Measurements from ENCODE around the gene ENDOV.

The ENDOV gene

DNA sequence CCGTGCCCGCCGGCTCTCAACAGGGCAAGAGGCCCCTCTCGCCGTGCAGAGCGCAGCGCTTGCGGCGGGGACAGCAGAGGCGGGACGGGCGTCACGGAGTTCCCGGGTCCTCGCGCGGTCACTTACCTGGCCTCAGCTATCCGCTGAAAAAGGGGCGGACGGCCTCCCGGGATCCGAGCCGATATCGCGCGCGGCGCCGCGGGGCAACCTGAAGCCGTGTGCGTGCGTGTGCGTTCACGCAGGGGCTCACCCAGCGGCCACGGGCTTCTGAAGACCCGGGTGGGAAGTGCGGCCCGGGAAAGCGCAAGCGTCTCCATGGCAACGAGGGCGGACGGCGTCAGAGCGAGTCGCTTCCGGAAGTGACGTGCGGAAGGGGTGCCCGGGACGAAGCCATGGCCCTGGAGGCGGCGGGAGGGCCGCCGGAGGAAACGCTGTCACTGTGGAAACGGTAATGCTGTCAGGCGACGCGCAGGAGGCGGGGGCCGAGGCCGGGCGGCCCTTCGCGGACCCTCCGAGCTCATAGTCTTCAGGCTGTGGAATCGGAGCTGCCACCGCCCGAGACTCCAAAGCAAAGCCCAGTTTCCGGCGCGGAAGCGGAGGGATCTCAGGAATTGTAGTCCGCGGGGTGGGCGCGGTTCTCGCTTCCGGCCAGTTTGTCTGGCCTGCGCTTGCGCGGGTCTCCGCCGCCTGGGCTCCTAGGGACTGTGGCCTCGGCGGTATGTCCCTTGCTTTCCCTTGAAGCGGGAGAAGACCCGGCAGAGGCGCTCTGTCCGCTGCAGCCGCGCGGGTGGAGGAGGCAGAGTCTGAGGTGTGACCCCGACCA, at the start of gene ENDOV:
Gene ENDOV (plus strand): TSS at position 365 of the 823 bp plus-strand sequence. CDS start 28 bp downstream, at position 393.
- TF ChIP-seq ZNF274 (IDR thresholded peaks at IDR 0.05; ENCODE audit: low read depth, low read length): no peak

DNA sequence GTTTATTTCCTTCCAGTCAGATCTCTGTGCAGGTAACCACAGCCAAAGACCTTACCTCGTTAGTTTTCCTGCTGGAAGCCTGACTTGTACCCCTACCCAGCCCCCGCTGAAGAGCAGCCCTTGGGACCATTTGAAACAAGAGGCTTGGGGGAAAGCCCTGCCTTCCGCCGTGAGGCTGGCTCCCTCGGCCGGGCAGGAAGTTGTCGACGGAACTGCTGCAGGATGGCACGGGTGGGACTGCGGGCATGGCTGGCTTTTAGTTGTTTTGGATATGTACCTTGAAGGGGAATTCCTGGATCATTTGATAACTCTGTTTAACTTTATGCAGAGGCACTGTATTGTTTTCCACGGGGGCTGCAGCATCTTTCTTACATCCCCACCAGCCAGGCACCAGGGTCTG, 49.0 kb upstream of the ENDOV start:
- H3K4me3 ChIP-seq (ENCODE audit: low read length): no peak overlapping the region
- TF ChIP-seq ZNF274 (IDR thresholded peaks at IDR 0.05; ENCODE audit: low read depth, low read length): no peak

More for the DNA sequence above, at the start of gene ENDOV:
- H3K4me3 ChIP-seq (ENCODE audit: low read length): peak within 1 kb of the TSS; percentile 75

DNA sequence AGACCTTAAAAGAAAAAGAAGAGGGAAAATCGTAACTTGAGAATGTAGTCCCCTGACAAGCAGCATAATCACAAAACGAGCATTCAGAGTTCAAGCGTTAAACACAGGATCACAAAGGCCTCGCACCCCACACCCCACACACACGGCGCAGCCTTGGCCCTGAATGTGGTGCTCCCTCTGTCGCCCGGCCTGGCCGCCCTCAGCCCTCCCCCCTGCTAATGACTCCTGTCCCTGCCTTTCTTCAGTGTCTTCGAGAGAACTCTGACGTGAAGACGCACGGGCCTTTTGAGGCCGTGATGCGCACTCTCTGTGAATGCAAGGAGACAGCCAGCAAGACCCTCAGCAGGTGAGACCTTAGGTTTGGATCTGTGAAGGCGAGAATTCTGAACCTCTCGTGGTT, 47.5 kb upstream of the ENDOV start:
- no peak for TF ChIP-seq ZNF274 (IDR thresholded peaks at IDR 0.05; ENCODE audit: low read depth, low read length)
- no peak overlapping the region for H3K4me3 ChIP-seq (ENCODE audit: low read length)

DNA sequence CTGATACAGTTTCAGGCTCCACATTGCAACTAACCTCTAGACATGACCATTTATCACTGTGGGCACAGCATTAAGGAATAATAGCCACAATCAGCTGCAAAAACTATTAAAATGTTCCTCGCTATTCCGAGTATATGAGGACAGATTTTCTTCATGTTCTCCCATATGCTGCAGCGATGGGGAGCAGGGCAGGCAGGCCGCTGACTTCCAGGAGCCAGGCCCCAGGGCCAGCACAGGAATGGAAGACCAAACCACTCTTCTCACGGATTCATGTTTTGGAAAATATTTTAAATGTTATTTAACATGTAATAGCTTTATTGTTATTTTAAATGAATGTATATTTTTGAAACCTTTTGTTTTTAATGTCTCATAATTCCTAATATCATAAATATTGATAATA, 43.8 kb upstream of the ENDOV start:
- no peak overlapping the region for H3K4me3 ChIP-seq (ENCODE audit: low read length)
- TF ChIP-seq ZNF274 (IDR thresholded peaks at IDR 0.05; ENCODE audit: low read depth, low read length): no peak

DNA sequence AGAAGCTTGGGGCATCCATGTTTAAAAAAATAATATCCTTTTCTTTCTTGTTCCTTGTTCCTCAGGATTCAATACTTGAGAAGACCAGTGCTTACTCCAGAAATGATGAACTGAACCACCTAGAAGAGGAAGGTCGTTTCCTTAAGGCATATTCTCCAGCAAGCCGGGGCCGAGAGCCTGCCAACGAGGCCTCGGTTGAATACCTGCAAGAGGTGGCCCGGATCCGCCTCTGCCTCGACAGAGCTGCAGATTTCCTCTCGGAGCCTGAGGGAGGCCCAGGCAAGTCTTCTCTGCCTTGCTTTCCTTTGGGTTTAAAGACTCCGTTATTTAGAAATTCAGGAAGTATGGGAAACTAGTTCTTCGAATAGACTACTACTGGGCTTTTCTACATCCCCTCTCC, 42.5 kb upstream of the ENDOV start:
- H3K4me3 ChIP-seq (ENCODE audit: low read length): no peak overlapping the region
- TF ChIP-seq ZNF274 (IDR thresholded peaks at IDR 0.05; ENCODE audit: low read depth, low read length): no peak

DNA sequence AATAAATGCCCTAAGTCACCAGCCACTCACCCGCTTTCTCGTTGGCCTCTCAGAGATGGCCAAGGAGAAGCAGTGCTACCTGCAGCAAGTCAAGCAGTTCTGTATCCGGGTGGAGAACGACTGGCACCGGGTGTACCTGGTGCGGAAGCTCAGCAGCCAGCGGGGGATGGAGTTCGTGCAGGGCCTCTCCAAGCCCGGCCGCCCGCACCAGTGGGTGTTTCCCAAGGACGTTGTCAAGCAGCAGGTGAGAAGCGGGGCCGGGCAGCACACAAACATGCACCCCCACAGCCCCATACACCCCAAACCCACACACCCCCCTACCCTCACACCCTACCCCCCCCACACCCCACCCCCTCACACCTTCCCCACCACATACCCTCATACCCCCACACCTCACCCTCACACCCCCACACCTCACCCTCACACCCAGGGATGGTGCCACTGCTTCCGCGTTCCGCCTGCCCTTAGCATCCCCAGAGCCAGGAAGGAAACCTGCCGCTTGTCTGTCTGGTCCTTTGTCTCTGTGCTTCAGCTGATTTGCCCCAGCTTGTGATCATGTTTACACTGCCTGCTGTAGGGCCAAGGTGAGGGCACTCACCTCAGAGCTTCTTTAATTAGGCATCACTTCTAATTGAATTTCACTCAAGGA, 41.9 kb upstream of the ENDOV start:
- H3K4me3 ChIP-seq (ENCODE audit: low read length): no peak overlapping the region
- no peak for TF ChIP-seq ZNF274 (IDR thresholded peaks at IDR 0.05; ENCODE audit: low read depth, low read length)

DNA sequence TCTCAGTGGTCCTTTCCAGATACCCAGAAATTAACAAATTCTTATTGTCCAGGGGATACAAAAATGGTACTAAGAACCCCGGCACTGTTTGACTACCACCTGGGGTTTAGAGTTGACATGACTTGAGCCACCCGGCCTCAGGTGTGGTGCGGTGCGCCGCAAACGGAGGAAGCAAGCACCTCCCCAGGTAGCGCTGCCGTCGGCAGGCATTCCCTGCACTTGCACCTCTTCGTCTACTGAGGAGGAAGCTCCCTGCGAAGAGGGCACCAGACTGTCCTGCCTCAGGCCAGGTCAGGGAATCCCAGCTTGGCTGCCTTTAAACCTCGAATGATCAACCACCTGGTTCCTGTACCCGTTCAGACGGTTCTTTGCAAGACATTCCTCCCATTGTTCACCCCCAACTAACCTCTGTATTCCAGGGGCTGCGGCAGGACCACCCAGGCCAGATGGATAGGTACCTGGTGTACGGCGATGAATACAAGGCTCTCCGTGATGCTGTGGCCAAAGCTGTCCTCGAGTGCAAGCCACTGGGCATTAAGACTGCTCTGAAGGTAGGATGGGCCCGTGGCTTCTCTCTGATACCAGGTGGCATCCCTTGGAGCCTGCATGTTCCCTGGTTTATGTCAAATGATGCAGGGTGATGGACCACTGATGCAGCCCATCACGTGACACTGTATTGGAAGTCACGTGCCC, 40.8 kb upstream of the ENDOV start:
- TF ChIP-seq ZNF274 (IDR thresholded peaks at IDR 0.05; ENCODE audit: low read depth, low read length): no peak

DNA sequence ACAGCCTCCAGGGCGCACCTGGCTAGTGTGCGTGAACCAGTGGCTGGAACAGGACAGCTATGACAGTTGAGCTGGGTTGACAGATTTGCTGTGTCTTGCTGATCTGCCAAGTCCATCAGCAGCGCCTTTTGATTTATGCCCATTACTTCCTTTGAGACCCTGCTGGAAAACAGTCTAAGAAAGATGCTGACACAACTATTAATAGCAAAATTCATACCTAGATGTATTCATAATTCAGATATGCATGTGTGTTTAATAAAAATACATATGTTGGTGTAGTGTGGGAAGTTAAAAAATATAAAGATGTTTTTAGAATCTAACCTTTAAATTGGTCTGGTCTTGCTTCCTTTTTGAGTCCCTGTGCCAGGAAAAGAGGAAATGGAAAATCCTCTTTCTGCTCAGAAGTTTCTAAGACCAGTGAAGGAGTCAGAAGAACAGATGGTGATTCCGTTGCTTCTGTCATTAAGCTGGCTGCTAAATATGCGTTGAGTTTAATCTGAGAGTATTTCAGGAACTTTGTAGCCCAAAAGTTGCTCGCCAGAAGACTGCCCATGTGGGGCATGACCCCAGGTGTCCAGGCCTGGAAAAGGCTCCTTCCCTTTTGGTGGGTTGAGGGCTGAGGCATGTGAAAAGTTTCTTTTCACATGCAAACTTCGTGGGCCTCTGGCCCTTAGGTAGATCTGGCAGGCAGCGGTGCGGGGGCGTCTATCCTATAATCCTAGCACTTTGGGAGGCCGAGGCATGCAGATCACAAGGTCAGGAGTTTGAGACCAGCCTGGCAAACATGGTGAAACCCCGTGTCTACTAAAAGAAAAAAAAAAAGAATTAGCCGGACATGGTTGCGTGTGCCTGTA, 40.0 kb upstream of the ENDOV start:
- no peak overlapping the region for H3K4me3 ChIP-seq (ENCODE audit: low read length)
- no peak for TF ChIP-seq ZNF274 (IDR thresholded peaks at IDR 0.05; ENCODE audit: low read depth, low read length)

More for the DNA sequence above, 40.8 kb upstream of the ENDOV start:
- H3K4me3 ChIP-seq (ENCODE audit: low read length): no peak overlapping the region

DNA sequence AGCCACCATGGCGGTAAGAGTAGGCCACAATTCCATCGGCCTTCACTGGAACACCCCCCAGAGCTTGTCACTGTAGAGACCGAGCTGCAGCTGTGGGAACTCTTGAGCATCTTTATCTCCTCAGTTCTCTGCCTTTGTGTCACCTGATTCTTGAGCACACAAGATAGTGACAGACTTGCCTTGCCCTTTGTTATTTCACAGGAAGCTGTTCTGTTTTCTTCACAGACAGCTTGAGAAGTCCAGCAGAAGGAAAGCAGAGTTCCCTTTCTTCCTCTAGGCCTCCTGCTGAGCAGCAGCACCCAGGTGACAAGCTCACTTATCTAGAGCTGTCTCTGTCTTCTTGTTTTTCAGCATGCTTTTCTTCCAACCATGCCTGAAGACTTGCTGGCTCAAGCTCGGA, 38.4 kb upstream of the ENDOV start:
- no peak overlapping the region for H3K4me3 ChIP-seq (ENCODE audit: low read length)
- no peak for TF ChIP-seq ZNF274 (IDR thresholded peaks at IDR 0.05; ENCODE audit: low read depth, low read length)

DNA sequence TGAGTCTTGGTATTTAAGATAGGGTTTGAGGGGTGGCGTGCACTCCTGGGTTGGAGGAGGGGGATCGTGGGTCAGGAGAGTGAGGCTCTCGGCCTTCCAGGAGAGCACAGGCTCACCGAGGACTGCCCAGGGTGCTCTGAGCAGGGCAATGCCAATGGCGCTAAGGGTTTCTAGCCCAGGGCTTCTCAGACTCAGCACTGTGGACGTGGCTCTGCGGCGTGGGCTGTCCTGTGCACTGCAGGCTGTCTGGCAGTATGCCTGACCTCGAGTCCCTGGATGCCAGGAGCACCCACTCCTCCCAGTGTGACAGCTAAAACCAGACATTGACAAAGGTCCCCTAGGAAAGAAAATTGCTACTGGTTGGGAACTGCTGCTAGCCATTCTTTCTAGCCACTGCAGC, 37.2 kb upstream of the ENDOV start:
- no peak overlapping the region for H3K4me3 ChIP-seq (ENCODE audit: low read length)
- TF ChIP-seq ZNF274 (IDR thresholded peaks at IDR 0.05; ENCODE audit: low read depth, low read length): no peak

DNA sequence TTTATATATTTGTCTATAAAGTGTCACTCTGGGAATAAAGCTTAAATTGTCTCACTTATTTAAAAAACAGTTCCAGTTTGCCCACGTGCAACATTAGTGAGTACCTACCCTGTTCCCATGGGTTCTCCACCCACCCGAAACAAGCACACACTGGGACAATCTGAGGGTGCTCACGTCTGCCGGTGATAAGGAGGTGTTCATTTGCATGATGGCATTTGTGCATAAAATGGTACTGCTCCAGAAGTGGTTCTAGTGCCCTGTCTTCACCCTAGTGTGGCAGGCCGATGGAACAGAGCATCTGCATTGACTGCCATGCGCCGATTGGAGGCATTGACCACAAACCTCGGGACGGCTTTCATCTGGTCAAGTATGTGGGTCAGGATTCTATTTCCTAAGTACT, 35.6 kb upstream of the ENDOV start:
- no peak for TF ChIP-seq ZNF274 (IDR thresholded peaks at IDR 0.05; ENCODE audit: low read depth, low read length)
- no peak overlapping the region for H3K4me3 ChIP-seq (ENCODE audit: low read length)

DNA sequence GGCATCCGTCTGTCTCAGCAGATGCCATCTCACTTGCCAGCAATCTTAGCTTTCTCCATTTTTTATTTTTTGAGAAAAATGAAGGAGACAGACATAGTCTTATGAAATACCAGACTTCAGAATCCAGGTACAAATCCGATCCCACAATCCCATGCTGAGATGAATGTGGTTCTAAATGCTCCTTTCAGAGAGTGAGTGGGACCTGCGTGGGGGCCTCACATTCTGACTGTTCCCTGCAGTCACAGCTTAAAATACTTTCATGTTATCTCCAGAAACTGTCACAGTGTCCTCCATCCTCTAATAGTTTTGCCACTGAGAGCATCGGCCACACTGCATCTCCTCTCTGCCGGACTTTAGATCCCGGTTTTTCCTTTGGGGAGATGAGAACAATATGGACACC, 34.9 kb upstream of the ENDOV start:
- TF ChIP-seq ZNF274 (IDR thresholded peaks at IDR 0.05; ENCODE audit: low read depth, low read length): no peak
- H3K4me3 ChIP-seq (ENCODE audit: low read length): no peak overlapping the region

DNA sequence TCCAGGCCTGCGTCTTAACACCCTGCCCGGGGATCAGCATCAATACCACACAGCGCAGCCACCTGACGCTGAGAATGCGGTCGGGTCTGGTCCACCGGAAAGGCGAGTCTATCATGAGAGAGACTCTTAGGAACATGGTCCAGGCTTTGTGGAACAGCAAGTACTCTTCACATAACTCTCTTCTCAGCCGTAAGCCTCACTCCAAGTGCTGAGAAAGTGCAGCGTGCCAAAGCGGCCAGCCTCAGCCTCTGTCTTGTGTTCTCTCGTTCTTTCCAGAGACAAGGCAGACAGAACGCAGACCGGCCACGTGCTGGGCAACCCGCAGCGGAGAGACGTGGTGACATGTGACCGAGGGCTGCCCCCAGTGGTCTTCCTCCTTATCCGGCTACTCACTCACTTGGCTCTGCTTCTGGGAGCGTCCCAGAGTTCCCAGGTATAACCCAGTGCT, 34.4 kb upstream of the ENDOV start:
- no peak overlapping the region for H3K4me3 ChIP-seq (ENCODE audit: low read length)
- TF ChIP-seq ZNF274 (IDR thresholded peaks at IDR 0.05; ENCODE audit: low read depth, low read length): no peak

DNA sequence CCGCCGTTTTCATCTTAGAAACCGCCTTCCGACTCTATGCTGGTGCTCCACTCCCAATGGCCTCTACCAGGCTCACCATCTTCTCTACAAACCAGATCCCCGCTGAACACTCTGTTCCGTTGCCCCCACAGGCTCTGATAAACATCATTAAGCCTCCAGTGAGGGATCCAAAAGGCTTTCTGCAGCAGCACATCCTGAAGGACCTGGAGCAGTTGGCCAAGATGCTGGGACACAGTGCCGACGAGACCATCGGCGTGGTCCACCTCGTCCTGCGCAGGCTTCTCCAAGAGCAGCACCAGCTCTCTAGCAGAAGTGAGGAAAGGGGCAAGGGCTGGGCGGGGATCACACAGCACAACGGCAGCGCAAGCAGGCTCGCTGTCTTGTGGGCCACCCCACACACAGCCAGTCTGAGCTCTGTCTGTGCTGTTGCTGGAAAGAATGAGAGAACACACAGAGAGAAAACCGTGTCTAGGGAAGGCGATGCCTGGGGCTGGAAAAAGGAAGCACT, 33.5 kb upstream of the ENDOV start:
- TF ChIP-seq ZNF274 (IDR thresholded peaks at IDR 0.05; ENCODE audit: low read depth, low read length): no peak

More for the DNA sequence above, 33.5 kb upstream of the ENDOV start:
- H3K4me3 ChIP-seq (ENCODE audit: low read length): no peak overlapping the region
